ENCODE data around the gene DDX1.
"Not testable (repeated sequence)": the region's sequence is repeated elsewhere in the genome, so short reads cannot be mapped to it uniquely, and the experiment has no call there.

The DDX1 gene

DNA sequence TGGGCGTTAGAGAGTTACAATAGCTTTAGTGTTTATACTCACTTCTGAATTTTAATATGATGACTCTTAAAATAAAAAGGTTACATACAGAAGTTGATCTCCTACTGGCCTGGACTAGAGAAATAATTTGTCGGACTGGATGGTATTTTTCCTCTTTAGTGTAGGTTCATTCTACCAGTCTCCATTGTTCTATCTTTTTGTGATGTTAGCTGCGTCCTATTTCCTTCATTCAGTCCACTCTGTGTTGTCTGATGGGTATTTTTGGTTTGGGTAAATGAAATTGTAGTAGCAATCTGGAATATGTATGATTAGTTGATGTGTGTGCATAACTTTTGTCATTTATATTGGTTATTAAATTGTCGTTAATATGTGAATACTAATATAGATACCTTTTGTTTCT lies 5.3 kb downstream of the DDX1 start:
- no peak for DNase-seq

DNA sequence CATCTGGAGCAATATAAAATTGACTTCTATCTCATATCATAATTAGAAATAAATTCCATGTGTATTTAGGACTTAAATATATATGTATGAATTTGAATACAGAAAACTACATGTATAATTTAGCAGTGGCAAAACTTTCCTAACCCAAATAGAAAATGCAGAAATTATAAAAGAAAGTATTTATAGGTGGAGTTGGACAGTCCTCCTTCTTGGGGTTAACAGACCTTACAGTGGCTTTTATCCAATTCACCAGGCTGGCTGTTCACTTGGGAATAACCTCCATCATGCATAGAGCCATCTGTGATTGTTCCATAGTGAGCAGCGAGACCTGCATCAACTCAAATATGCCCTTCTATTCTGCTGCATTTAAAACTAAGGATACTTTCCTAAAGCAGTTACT lies 8.3 kb downstream of the DDX1 start:
- DNase-seq = no peak

DNA sequence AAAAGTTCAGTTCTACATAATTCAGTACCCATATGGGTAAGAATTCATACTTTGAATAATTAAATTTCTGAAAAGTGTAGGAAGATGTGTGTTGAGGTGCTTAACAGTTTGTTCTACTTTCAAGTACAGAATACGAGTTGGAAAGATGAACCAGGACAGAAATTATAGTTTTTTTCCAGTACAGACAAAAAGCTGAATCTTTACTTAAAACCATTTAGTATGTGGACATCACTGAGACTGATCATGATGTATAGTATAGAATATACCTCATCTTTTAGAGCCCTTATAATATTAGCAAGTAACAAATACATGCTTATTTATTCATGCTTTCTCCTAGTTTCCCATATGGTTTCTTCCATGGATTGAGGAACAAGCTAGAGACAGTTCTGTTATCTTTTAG lies 10.0 kb downstream of the DDX1 start:
- no peak for DNase-seq

DNA sequence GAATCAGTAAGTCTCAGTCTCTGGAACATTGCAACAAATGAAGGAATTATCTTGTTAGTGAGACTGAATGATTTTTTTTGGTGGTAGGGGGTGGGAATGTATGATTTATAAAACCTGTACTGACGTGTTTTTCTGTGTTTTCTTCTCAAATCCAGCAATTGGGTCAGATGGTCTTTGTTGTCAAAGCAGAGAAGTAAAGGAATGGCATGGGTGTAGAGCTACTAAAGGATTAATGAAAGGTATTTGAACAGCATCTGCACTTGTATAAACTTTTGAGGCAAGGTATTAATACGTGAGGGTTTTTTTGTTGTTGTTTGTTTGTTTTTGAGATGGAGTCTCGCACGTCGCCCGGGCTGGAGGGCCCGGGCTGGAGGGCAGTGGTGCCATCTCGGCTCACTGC lies 10.7 kb downstream of the DDX1 start:
- no peak for DNase-seq

DNA sequence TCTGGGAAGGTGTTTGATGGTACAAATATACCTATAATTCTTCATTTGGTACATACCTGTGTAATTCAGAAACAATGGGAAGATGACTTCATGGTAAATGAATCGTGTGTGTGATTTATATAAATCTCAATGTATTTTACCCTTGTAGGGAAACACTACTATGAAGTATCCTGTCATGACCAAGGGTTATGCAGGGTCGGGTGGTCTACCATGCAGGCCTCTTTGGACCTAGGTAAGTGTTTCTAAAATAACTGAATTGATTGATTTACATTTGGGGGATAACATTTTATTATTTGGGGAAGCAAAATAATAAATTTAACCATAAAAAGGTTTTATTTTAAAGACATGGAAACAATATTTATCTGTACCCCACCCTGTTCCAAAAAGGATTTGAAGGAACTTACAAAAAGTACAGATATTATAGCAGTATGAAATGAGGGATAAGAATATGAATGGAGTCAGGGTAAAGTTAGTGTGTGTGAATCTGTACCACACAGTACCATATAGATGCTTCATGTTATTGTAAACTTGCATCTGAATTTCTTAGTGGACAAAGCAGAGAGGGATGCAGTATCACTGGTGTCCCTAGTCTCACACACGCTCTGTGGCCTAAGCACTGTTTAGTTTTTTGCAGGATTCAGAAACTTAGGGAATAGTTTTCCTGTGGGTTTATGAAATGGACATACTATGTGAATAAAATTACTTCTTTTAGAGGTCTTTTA lies 11.5 kb downstream of the DDX1 start:
- DNase-seq = no peak

DNA sequence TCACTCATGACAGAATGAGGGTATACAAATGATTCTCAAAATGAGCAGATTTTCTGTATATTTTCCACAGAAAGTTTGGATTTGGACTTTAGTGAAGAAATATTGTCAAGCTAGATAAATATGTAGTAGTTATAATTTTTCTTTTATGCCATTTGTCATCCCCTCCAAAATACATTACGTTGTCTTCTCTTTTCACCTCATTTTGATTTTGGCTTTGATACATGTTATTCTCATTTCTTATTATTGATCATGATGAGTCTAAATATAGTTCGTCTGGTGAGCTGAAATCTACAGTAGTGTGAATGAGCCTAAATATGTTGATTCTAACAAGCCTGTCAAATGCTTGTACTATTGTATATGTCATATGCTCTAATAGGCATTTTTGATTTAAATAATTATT lies 12.3 kb downstream of the DDX1 start:
- DNase-seq = no peak

DNA sequence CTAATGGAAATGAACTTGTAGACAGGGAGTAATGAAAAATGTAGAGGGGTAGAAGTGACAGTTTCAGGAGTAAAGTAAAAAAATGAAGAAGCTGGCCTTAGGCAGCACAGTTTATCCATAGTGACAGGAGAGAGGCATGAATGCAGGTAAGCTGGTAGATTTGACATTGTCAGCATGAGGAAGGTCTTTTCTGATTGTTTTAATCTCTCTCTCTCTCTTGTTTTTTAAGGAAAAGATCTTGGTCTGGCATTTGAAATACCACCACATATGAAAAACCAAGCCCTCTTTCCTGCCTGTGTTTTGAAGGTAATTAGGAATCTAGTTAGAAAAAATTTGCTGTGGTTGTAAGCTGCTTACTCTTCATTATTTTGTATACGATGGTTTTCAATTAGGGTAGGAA lies 14.1 kb downstream of the DDX1 start:
- DNase-seq = no peak

DNA sequence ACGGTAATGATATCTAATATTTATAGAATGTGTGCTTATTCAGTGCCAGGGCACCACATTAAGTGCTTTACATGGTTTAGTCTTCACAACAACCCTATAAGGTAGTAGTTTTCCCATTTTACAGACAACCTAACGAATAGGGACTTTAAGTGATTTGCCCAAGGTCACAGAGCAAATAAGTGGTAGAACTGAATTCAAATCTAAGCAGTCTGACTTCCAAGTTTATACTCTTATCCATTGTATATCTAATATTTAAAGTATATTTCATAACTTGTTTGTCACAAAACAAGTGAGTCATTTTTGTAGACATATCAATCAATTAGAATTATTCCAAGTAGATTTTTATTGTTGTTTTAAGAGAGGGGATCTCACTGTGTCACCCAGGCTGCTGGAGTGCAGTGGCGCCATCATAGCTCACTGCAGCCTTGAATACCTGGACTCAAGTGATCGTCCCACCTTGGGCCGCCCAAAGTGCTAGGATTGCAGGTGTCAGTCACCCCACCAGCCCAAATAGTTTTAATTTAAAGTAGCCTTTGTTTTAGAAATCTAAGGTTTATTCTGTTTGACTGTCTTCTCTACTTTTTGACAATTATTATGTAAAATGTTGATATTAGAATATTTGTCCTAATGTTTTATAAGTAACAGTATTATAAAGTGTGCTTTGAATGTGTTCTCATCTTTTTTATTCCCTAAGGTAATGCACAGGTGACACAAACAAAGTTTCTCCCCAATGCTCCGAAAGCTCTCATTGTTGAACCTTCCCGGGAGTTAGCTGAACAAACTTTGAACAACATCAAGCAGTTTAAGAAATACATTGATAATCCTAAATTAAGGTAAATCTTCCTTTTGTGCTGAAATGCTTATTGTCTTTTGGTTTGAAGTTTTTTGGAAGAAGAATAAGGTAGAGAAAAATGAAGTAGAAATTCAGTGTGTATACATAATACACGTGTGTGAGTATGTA lies 15.1 kb downstream of the DDX1 start:
- DNase-seq = no peak

DNA sequence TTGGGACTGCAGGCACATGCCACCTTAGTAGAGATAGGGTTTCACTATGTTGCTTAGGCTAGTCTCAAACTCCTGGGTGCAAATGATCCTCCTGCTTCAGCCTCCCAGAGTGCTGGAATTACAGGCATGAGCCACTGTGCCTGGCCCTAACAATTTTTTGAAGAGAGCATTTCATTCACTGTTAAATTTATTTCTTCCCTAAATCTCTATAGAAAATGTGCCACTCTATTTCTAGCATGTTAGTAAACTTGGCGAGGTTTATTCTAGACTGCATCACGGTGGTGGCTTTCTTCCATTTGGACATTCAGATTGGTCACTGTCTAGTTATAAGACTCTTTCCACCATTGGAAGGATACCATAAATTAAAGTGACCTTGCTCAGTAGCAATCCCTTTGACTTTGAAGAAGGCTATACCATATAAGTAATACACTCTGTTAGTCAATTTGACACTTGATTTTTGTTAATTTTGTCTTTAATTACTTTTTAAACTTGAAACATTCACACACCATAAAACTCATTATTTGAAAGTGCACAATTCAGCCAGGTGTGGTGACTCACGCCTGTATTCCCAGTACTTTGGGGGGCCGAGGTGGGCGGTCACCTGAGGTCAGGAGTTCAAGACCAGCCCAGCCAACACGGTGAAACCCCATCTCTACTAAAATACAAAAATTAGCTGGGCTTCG lies 16.2 kb downstream of the DDX1 start:
- DNase-seq = no peak

DNA sequence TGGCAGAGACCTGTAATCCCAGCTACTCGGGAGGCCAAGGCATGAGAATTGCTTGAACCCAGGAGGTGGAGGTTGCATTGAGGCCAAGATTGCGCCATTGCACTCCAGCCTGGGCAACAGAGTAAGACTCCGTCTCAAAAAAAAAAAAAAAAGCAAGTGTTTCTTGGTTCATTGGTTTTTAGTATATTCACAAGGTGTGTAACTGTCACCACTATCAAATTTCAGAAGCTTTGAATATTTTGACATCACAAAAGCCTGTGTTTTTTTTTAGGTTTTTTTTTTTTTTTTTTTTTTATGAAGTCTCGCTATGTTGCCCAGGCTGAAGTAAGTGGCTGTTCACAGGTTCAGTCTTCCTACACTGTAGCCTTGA lies 16.7 kb downstream of the DDX1 start:
- no peak for DNase-seq

DNA sequence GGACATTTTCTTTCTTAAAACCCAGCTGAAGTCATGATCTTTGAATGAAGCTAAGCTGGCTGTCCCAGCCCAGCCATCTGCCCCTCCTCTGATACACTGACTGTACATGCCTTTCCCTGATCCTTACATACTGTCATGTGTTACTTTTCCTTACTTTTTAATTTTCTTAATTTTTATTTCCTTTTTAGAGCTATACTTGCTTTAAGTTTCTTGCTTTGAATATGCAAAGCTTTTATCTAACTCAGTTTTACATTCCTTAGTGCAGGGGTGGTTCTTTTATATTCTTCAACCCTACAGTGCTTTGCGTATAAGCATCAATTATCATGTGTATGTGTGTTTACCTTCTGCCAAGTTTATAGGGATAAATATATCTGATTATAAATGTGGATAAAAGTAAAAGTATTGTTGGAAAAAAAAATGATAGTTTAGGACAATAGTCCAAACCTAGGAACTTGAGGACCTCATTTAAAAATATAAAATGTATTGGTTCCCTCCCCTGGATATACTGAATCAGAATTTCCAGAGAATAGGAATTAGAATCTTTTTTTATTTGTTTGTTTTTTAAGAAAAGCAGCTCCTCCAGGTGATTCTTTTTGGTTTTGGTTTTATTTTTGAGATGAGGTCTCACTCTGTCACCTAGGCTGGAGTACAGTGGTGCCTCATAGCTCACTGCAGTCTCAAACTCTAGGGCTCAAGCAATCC lies 17.8 kb downstream of the DDX1 start:
- no peak for DNase-seq

DNA sequence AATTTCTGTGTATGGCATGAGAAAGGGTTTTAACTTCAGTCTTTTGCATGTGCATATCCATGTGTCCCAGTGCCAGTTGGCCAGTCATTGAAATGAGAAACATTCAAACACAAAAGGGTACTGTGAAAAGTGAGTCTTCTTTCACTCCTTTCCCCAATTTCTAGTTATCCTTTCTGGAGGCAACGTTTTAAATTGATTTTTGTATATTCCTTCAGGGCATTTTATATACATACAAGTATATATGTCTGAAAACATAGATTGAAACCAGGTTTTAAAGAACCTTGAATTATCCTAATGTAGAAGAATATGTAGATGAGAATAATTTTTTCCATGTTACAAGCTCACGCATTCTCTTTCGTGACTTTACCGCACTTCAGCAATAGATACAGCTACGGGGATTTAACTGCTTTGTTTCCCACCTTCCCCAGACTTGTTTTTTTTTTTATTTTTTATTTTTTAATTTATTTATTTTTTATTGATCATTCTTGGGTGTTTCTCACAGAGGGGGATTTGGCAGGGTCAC lies 18.8 kb downstream of the DDX1 start:
- no peak for DNase-seq

DNA sequence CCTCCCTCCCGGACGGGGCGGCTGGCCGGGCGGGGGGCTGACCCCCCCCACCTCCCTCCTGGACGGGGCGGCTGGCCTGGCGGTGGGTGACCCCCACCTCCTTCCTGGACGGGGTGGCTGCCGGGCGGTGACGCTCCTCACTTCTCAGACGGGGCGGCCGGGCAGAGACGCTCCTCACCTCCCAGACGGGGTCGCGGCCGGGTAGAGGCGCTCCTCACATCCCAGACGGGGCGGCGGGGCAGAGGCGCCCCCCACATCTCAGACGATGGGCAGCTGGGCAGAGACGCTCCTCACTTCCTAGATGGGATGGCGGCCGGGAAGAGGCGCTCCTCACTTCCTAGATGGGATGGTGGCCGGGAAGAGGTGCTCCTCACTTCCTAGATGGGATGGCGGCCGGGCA lies 20.4 kb downstream of the DDX1 start:
- not testable (repeated sequence) for DNase-seq

DNA sequence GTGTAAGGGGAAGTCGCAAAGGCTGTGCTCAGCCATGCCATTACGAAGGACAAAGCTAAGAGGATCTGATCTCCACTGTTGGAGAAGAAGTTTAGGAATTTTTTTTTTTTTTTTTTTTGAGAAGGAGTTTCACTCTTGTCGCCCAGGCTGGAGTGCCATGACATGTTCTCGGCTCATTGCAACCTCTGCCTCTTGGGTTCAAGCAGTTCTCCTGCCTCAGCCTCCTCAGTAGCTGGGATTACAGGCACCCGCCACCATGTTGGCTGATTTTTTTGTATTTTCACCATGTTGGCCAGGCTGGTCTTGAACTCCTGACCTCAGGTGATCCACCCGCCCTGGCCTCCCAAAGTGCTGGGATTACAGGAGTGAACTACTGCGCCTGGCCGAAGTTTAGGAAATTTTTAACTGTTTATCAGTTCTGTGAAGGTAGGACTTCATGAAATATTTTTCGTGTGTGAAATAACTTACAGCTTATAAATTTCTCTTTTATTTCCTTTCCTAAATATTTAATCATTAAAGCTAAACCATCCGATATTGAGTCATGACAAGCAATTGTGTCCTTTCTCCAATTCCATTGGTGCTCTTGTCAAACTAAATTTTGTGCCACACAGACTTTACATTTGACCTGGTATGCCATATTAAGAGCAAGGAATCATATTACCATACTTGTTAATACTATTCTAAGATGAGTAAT lies 22.2 kb downstream of the DDX1 start:
- DNase-seq = no peak

DNA sequence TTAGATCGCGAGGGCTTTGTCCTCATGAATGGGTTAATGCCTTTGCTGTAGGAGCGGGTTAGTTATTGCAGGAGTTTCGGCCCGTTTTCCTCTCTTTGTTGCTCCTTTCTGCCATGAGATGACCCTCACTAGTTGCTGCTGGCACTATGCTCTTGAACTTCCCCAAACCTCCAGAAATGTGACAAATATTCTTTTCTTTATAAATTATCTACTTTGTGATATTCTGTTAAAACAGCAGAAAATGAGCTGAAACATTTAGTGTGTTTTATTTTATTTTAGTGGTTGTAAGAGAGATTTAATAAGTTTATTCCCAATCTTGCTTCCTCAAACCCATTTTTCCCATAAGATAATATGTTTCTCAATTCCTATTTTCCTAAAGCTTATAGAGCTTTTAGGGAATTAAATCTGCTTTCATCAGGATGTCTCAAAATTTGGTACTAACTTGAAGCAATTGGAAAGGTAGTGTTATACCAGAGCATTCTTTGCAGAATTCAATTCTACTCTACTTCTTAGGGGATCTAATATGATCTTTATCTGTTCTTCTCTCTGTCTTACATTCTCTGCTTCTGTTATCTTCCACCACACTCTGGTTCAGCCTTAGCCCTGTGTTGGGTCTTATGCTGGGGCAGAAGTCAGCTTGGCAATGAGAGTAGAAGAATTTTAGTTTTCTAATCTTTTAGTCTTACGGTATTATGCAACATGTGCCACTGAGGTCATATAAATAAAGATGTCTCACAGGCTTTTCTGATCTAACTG lies 23.1 kb downstream of the DDX1 start:
- no peak for DNase-seq

DNA sequence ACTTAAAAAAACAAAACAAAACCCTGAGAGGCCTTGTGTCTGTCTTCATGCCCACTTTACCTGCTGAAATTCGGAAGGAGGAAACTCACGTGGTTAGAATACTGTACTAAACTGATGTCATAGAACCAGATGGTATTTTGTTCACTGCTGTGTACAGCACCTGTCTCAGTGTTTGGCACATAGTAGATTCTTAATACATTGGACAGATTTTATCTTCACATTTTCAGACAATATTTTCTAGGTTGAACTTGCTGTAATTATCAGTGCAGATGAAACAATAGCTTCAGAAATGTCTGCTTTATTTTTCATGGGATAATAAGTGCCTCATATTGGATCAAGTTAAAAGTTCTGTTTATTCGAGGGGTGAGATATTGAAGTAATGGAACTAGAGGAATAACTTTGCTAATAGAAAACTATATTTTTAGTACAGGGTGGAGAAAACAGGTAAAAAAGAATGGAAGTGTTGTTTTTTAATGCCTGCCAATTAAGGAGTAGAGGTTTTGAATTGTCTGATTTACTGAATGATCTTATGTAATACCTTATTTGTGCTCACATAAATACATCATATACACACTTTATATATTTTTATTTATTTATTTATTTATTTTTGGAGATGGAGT lies 23.7 kb downstream of the DDX1 start:
- DNase-seq = no peak

DNA sequence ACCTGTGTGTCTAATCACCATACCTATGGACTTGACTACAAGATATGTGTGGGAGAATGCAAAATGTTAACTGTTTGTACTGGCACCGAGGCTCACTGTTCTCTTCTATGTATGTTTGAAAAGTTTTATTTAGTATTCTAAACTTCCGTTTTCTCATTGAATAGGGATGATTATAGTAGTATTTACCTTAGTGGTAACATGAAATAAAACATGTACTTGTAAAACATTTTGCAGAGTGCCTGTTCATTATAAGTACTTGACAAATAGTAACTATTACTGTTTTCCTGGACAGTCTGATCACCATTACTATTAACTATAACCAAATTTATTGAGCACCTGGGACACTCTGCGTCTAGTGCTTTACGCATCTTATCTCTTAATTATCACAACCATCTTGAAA lies 24.8 kb downstream of the DDX1 start:
- DNase-seq = no peak

DNA sequence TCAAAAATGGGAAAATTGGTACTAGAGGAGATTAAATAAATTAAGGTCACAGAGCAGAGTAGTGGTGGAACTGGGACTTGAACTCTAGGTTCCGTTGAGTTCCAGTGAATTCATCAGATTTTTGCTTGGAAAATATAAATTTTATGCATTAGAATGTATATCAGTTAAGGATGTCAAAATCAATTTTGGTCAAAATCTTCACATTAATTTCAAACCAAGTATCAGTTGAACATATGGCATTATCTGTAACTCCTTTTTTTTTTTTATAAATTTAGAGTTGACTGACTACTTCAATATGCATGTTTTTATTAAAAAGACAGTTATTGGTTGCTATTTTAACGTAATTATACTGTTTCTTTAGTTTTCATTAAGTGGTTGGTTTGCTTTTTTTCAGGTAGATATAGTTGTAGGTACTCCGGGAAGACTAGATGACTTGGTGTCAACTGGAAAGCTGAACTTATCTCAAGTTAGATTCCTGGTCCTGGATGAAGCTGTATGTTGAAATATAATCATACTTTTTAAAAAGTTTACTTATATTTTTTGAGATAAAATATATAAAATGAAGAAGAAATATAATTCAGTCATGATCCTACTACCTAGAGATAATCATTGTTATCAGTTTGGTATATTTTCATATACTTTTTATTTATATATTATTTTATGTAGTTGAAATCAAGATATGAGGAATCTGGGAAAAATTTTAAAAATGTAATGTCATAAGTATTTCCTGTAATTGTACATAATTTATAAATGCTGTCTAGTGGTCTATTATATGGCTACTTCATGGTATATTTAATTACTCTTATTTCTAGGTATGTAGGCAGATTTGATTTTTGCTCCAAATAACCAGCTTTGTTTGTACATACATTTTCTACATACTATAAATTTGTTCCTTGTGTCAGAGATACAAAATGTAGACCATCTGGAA lies 25.4 kb downstream of the DDX1 start:
- no peak for DNase-seq

DNA sequence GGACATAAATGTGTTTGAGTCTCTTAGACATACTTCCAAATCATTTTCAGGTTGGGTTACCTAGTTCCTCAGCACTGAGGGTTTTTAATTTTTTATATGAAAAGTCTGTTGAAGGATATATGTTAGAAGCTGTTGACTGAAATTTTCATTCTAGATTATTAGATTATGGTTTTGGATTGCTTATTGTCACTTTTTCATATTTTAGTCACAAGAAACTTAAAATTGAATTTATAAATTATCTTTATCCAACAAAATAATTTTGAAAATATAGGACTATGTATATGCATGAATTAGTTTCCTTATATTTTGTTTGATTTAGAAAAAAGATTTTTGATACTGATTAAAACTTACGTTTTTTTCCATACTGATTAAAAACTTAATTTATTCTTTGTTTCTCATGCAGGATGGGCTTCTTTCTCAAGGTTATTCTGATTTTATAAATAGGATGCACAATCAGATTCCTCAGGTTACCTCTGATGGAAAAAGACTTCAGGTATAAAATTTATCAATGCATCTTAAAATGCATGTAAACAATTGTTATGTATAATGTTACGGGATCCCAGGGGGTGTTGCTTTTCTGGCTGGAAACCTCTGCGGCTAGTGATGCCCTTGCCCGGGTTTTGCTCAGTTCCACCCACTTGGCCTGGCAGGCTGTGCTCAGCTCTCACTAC lies 26.2 kb downstream of the DDX1 start:
- DNase-seq = no peak

Data from retina (tissue), 1 donor.